Right lobe of liver (tissue), 6 donors: ENCODE results near the gene DCLRE1A. TPM values are rescaled to one million over a fixed set of nuclear protein-coding genes. Genes with fewer than 3 reads are reported as not detected.

Experiments
- ATAC-seq, 4 donors: fragments of 200-7000 bp; cut with Tn5 transposase; one replicate each; pipeline ENCODE4 v1.9.1; 2020; ENCODE audit warnings: mild to moderate bottlenecking in 4 of 4, moderate library complexity in 4 of 4
- DNase-seq, 3 donors: peaks; one replicate each; pipeline ENCODE4 v3.0.0-alpha.2; 2020
- H3K27ac ChIP-seq, 3 donors: fragments of 200-600 bp; one replicate each; pipeline ENCODE4 v1.8.0; 2022
- H3K27me3 ChIP-seq, 2 donors: fragments of 200-600 bp; one replicate each; pipeline ENCODE4 v1.8.0; 2022
- H3K36me3 ChIP-seq, 4 donors: fragments of 200-600 bp; sonication (generic) in 1 of 4; one replicate each; pipeline versions ENCODE4 v1.5.1 to v1.8.0; 2017 to 2022; ENCODE audit warnings: control low read depth in 1 of 4
- H3K4me1 ChIP-seq, 4 donors: fragments of 200-600 bp; sonication (generic) in 1 of 4; one replicate each; pipeline versions ENCODE4 v1.5.1 to v1.8.0; 2017 to 2022; ENCODE audit warnings: control low read depth in 1 of 4
- H3K4me3 ChIP-seq, 3 donors: fragments of 200-600 bp; one replicate each; pipeline ENCODE4 v1.8.0; 2022
- H3K9me3 ChIP-seq, 4 donors: fragments of 200-600 bp; sonication (generic) in 1 of 4; one replicate each; pipeline versions ENCODE4 v1.5.1 to v1.8.0; 2017 to 2022; ENCODE audit warnings: control low read depth in 1 of 4
- POLR2A ChIP-seq: fragments of 450-650 bp; IDR thresholded peaks from one replicate; pipeline ENCODE4 v1.6.1; 2017; ENCODE audit warnings: antibody characterized with exemption, mild to moderate bottlenecking
- WGBS: methylation state at CpG from one replicate; pipeline ENCODE4 v1.1.6; 2018; ENCODE audit warnings: low coverage, low lambda C conversion rate; ENCODE audit not compliant: insufficient coverage; ENCODE audit errors: missing lambda C conversion rate; 5-methylcytosine and 5-hydroxymethylcytosine counted together
- intact Hi-C, 2 donors: fragments of 100-400 bp; cut with DNase I; formaldehyde crosslinking; loops; one replicate each; pipeline versions ENCODE4 v1.11.2 to v1.14.1; 2022
- total RNA-seq, 6 experiments: library from RNA; depleted of rRNA in 2 of 6; stranded (reverse); fragments of >200 nt in 2 of 6; fragmentation: NEBNext Ultra II Directional in 3 of 6; extraction: Animal tissue kit (Norgen Biotek cat#: 25700) in 3 of 6; gene quantifications; one replicate each; pipeline versions ENCODE4 v1.1.0 to v1.2.4, GENCODE V29; 2016 to 2023
- TF ChIP-seq, protein P1 (sequence below), 4 donors: fragments of 200-600 bp in 3 of 4; fragments of 450-650 bp in 1 of 4; IDR thresholded peaks; one replicate each; pipeline versions ENCODE4 v1.5.1 to v1.8.0; 2016 to 2022; ENCODE audit warnings: antibody characterized with exemption in 4 of 4, mild to moderate bottlenecking in 2 of 4
- donor health status: DM: no; HTN: yes; CAD: no.
- donor health status: DM: no; HTN: no; CAD: no.
- donor health status: DM: no; HTN: no; CAD: no.
- donor health status: DM: no; HTN: yes; CAD: no.
- donor health status: DM: no; HTN: yes; CAD: no.

The DCLRE1A gene
- total RNA-seq, 6 experiments from 2014 or later: 4.5 to 8.3 (median 5.9) TPM

DNA sequence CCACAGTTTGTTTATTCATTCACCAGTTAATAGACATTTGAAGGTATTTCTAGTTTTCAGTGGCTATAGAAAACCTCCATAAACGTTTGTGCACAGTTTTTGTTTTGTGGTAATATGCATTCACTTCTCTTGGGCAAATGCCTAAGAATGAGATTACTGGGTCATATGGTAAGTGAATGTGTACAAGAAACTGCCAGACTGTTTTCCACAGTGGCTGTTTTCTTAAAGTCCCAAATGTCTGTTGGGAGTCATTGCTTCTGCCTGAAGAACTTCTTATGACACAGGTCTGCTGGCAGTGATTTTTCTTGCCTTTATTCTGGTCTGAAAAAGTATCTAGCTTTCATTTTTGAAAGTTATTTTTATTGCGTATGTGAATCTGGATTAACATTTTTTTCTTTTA, 36.0 kb upstream of the DCLRE1A start:
- 76% methylated on average over 2 of the region's 2 CpGs for WGBS
- Histone ChIP-seq H3K9me3 (no peaks in the 10 kb centered on the region), H3K4me3 (no peak overlapping the region), H3K4me1 (no peaks in the 10 kb centered on the region), H3K27ac (no peak overlapping the region), H3K36me3 (peaks cover 0 to 1% (median 0%) of the 10 kb centered on the region in 4 donors), H3K27me3 (no peaks in the 10 kb centered on the region)
- ATAC-seq: no peak
- TF ChIP-seq POLR2A: no peak
- TF ChIP-seq, protein P1, sequence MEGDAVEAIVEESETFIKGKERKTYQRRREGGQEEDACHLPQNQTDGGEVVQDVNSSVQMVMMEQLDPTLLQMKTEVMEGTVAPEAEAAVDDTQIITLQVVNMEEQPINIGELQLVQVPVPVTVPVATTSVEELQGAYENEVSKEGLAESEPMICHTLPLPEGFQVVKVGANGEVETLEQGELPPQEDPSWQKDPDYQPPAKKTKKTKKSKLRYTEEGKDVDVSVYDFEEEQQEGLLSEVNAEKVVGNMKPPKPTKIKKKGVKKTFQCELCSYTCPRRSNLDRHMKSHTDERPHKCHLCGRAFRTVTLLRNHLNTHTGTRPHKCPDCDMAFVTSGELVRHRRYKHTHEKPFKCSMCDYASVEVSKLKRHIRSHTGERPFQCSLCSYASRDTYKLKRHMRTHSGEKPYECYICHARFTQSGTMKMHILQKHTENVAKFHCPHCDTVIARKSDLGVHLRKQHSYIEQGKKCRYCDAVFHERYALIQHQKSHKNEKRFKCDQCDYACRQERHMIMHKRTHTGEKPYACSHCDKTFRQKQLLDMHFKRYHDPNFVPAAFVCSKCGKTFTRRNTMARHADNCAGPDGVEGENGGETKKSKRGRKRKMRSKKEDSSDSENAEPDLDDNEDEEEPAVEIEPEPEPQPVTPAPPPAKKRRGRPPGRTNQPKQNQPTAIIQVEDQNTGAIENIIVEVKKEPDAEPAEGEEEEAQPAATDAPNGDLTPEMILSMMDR (IDR thresholded peaks at IDR 0.05): no peak
- DNase-seq: no peak
- intact Hi-C loops: no loop called here

DNA sequence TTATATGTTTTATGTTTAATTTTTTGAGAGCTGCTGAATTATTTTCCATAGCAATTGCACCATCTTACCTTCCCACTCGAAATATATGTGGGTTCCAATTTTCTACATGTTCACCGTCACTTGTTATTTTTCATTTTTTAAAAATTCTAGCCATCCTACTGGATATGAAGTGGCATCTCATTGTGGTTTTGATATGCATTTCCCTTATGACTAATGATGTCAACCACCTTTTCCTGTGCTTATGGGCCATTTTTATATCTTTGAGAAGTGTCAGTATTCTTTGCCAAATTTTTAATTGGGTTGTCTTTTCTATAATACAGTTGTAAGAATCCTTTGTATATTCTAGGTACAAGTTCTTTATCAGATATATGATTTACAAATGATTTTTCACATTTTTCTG, 28.4 kb upstream of the DCLRE1A start:
- ATAC-seq (no peak), DNase-seq (no peak)
- TF ChIP-seq, protein P1 (IDR thresholded peaks at IDR 0.05): no peak
- TF ChIP-seq POLR2A: no peak
- Histone ChIP-seq H3K36me3 (peaks cover 0 to 9% (median 3%) of the 10 kb centered on the region in 4 donors), H3K27me3 (no peaks in the 10 kb centered on the region), H3K4me3 (no peak overlapping the region), H3K9me3 (no peaks in the 10 kb centered on the region), H3K27ac (no peak overlapping the region), H3K4me1 (no peaks in the 10 kb centered on the region)
- WGBS: 100% methylated on average over 2 of the region's 2 CpGs
- intact Hi-C loops: no loop called here

DNA sequence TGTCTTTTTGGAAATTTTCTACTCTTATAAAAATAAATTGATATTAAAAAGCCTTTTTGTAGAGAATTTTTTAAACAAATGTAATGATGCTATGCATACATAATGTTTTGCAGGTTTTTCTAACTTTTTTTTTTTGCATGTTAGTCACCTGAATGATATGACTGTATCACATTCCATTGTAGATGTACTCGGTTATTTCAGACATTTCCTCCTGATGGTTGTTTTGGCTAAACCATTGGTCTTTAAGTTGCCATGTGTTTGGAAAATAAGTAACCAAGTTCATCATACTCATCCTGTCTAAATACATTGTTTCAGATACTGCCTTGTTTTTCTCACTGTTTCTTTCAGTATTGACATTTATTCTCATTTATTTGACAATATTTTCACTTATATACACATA, 26.4 kb upstream of the DCLRE1A start:
- Histone ChIP-seq H3K27me3 (no peaks in the 10 kb centered on the region), H3K9me3 (no peaks in the 10 kb centered on the region), H3K36me3 (peaks cover 0 to 17% (median 3%) of the 10 kb centered on the region in 4 donors), H3K4me3 (no peak overlapping the region), H3K27ac (no peak overlapping the region), H3K4me1 (no peaks in the 10 kb centered on the region)
- DNase-seq: no peak
- no peak for ATAC-seq
- intact Hi-C loops: no loop called here
- WGBS: 67% methylated on average over 1 of the region's 1 CpG
- TF ChIP-seq, protein P1 (IDR thresholded peaks at IDR 0.05): no peak
- no peak for TF ChIP-seq POLR2A

GRCh38 chr10:113879691-113880090, 25.8 kb upstream of the DCLRE1A start:
- Histone ChIP-seq H3K4me1 (no peaks in the 10 kb centered on the region), H3K36me3 (peaks cover 0 to 14% (median 3%) of the 10 kb centered on the region in 4 donors), H3K27ac (no peak overlapping the region), H3K27me3 (no peaks in the 10 kb centered on the region), H3K4me3 (no peak overlapping the region), H3K9me3 (no peaks in the 10 kb centered on the region)
- DNase-seq (no peak), ATAC-seq (no peak)
- WGBS: 71% methylated on average over 2 of the region's 2 CpGs
- TF ChIP-seq, protein P1 (IDR thresholded peaks at IDR 0.05): no peak
- TF ChIP-seq POLR2A: no peak
- intact Hi-C loops: no loop called here

GRCh38 chr10:113876461-113876860, 22.6 kb upstream of the DCLRE1A start:
- H3K27me3 ChIP-seq: no peaks in the 10 kb centered on the region
- H3K4me3 ChIP-seq: no peak overlapping the region
- intact Hi-C loops: no loop called here
- H3K4me1 ChIP-seq: no peaks in the 10 kb centered on the region
- no peak for DNase-seq
- no peaks in the 10 kb centered on the region for H3K9me3 ChIP-seq
- TF ChIP-seq POLR2A: no peak
- TF ChIP-seq, protein P1 (IDR thresholded peaks at IDR 0.05): no peak
- H3K36me3 ChIP-seq: peaks cover 0 to 12% (median 3%) of the 10 kb centered on the region in 4 donors
- no peak overlapping the region for H3K27ac ChIP-seq
- ATAC-seq: no peak
- 80% methylated on average over 3 of the region's 3 CpGs for WGBS
